Measurements from ENCODE around the gene LRMDA.

LRMDA gene

DNA sequence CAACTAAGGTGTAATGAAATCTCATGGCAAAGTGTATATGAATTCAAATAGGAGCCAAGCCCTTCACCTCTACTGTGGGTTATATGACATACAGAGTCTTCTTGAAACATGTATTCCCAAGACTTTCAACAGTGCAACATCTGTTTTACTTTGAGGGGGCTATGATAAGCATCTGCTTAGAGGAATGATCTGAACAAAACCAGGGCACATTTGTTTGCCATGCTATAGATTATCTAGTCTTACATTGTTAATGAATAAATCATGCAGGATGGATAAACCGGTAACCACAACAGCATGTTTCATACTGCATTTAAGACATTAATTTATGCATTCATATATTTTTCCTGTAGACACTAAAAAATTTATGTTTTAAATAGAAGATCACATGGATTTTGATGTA, 1021.9 kb downstream of the LRMDA start:
- no peak overlapping the region for H3K27ac ChIP-seq (ENCODE audit: extremely low read depth, low read depth, low read length)
- H3K4me1 ChIP-seq (ENCODE audit: control insufficient read depth, insufficient read depth, low read length), result no peaks in the 10 kb centered on the region
- H3K9me3 ChIP-seq (ENCODE audit: control insufficient read depth, insufficient read depth, low read depth, low read length), result no peaks in the 10 kb centered on the region
- CTCF ChIA-PET, result no interaction called here
- no peak for TF ChIP-seq BCL11A (tag by site-specific recombination; IDR thresholded peaks at IDR 0.05; ENCODE audit: low read depth)
- no peak for TF ChIP-seq ZNF248 (tag by site-specific recombination; IDR thresholded peaks at IDR 0.05)
- TF ChIP-seq ZNF664 (tag by site-specific recombination; IDR thresholded peaks at IDR 0.05), result no peak
- no peak for TF ChIP-seq ZNF202 (tag by site-specific recombination; IDR thresholded peaks at IDR 0.05; ENCODE audit: borderline replicate concordance)
- TF ChIP-seq, protein P1, sequence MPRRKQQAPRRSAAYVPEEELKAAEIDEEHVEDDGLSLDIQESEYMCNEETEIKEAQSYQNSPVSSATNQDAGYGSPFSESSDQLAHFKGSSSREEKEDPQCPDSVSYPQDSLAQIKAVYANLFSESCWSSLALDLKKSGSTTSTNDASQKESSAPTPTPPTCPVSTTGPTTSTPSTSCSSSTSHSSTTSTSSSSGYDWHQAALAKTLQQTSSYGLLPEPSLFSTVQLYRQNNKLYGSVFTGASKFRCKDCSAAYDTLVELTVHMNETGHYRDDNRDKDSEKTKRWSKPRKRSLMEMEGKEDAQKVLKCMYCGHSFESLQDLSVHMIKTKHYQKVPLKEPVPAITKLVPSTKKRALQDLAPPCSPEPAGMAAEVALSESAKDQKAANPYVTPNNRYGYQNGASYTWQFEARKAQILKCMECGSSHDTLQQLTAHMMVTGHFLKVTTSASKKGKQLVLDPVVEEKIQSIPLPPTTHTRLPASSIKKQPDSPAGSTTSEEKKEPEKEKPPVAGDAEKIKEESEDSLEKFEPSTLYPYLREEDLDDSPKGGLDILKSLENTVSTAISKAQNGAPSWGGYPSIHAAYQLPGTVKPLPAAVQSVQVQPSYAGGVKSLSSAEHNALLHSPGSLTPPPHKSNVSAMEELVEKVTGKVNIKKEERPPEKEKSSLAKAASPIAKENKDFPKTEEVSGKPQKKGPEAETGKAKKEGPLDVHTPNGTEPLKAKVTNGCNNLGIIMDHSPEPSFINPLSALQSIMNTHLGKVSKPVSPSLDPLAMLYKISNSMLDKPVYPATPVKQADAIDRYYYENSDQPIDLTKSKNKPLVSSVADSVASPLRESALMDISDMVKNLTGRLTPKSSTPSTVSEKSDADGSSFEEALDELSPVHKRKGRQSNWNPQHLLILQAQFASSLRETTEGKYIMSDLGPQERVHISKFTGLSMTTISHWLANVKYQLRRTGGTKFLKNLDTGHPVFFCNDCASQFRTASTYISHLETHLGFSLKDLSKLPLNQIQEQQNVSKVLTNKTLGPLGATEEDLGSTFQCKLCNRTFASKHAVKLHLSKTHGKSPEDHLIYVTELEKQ (tag by site-specific recombination; IDR thresholded peaks at IDR 0.05; ENCODE audit: borderline replicate concordance), result no peak
- TF ChIP-seq, protein P2, sequence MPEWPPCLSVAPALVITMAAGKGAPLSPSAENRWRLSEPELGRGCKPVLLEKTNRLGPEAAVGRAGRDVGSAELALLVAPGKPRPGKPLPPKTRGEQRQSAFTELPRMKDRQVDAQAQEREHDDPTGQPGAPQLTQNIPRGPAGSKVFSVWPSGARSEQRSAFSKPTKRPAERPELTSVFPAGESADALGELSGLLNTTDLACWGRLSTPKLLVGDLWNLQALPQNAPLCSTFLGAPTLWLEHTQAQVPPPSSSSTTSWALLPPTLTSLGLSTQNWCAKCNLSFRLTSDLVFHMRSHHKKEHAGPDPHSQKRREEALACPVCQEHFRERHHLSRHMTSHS (tag by site-specific recombination; IDR thresholded peaks at IDR 0.05), result no peak
- no peak for TF ChIP-seq ZNF23 (tag by site-specific recombination; IDR thresholded peaks at IDR 0.05; ENCODE audit: borderline replicate concordance)
- TF ChIP-seq ZNF214 (tag by site-specific recombination; IDR thresholded peaks at IDR 0.05; ENCODE audit: borderline replicate concordance), result no peak
- TF ChIP-seq ZNF341 (tag by site-specific recombination; IDR thresholded peaks at IDR 0.05; ENCODE audit: low read depth), result no peak
- TF ChIP-seq RBAK (tag by site-specific recombination; IDR thresholded peaks at IDR 0.05), result no peak
- no peak for TF ChIP-seq ZNF624 (tag by site-specific recombination; IDR thresholded peaks at IDR 0.05)
- no peak overlapping the region for H3K4me3 ChIP-seq (ENCODE audit: low read depth, low read length)
- POLR2A ChIA-PET, result no interaction called here
- no peaks in the 10 kb centered on the region for H3K36me3 ChIP-seq (ENCODE audit: control insufficient read depth in 2 of 2, insufficient read depth in 1 of 2, low read length in 2 of 2)

DNA sequence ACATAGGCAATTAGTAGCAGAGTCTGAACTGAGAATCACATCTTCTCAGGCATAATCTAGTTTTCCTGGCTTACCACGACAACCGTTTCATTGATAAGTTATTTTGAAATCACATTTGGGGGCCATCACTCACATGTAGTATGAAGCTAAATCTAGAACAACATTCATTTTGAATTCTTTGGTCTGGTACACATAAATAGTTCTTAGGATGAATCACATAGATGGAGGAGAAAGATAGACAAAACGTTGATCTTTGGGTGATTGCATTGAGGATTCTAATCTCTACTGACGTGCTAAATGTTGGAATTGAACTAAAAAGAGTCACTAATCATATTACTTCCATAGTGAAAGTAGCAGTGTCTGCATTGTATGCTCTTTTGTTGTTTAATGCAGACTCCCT, 1022.6 kb downstream of the LRMDA start:
- ChIA-PET POLR2A (no interaction called here), CTCF (no interaction called here)

More for the DNA sequence above, 1022.6 kb downstream of the LRMDA start:
- H3K36me3 ChIP-seq (ENCODE audit: control insufficient read depth in 2 of 2, insufficient read depth in 1 of 2, low read length in 2 of 2), result no peaks in the 10 kb centered on the region
- no peaks in the 10 kb centered on the region for H3K9me3 ChIP-seq (ENCODE audit: control insufficient read depth, insufficient read depth, low read depth, low read length)
- H3K4me1 ChIP-seq (ENCODE audit: control insufficient read depth, insufficient read depth, low read length), result no peaks in the 10 kb centered on the region
- H3K27ac ChIP-seq (ENCODE audit: extremely low read depth, low read depth, low read length), result no peak overlapping the region
- H3K4me3 ChIP-seq (ENCODE audit: low read depth, low read length), result no peak overlapping the region
- TF ChIP-seq ZNF184 (tag by site-specific recombination; IDR thresholded peaks at IDR 0.05) (no peak), ZNF585B (tag by site-specific recombination; IDR thresholded peaks at IDR 0.05) (no peak), YY1 (tag by site-specific recombination; IDR thresholded peaks at IDR 0.05) (no peak), ZBTB20 (tag by site-specific recombination; IDR thresholded peaks at IDR 0.05) (no peak)
- TF ChIP-seq, protein P3, sequence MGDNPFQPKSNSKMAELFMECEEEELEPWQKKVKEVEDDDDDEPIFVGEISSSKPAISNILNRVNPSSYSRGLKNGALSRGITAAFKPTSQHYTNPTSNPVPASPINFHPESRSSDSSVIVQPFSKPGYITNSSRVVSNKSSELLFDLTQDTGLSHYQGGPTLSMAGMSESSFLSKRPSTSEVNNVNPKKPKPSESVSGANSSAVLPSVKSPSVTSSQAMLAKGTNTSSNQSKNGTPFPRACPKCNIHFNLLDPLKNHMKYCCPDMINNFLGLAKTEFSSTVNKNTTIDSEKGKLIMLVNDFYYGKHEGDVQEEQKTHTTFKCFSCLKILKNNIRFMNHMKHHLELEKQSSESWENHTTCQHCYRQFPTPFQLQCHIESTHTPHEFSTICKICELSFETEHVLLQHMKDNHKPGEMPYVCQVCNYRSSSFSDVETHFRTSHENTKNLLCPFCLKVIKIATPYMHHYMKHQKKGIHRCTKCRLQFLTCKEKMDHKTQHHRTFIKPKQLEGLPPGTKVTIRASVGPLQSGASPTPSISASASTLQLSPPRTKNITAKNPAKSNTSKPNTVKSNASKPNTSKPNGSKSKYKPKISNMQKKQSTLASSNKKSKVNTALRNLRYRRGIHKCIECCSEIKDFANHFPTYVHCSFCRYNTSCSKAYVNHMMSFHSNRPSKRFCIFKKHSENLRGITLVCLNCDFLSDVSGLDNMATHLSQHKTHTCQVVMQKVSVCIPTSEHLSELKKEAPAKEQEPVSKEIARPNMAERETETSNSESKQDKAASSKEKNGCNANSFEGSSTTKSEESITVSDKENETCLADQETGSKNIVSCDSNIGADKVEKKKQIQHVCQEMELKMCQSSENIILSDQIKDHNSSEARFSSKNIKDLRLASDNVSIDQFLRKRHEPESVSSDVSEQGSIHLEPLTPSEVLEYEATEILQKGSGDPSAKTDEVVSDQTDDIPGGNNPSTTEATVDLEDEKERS (tag by site-specific recombination; IDR thresholded peaks at IDR 0.05), result no peak
- TF ChIP-seq, protein P4, sequence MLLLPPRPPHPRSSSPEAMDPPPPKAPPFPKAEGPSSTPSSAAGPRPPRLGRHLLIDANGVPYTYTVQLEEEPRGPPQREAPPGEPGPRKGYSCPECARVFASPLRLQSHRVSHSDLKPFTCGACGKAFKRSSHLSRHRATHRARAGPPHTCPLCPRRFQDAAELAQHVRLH (tag by site-specific recombination; IDR thresholded peaks at IDR 0.05), result no peak
- TF ChIP-seq, protein P5, sequence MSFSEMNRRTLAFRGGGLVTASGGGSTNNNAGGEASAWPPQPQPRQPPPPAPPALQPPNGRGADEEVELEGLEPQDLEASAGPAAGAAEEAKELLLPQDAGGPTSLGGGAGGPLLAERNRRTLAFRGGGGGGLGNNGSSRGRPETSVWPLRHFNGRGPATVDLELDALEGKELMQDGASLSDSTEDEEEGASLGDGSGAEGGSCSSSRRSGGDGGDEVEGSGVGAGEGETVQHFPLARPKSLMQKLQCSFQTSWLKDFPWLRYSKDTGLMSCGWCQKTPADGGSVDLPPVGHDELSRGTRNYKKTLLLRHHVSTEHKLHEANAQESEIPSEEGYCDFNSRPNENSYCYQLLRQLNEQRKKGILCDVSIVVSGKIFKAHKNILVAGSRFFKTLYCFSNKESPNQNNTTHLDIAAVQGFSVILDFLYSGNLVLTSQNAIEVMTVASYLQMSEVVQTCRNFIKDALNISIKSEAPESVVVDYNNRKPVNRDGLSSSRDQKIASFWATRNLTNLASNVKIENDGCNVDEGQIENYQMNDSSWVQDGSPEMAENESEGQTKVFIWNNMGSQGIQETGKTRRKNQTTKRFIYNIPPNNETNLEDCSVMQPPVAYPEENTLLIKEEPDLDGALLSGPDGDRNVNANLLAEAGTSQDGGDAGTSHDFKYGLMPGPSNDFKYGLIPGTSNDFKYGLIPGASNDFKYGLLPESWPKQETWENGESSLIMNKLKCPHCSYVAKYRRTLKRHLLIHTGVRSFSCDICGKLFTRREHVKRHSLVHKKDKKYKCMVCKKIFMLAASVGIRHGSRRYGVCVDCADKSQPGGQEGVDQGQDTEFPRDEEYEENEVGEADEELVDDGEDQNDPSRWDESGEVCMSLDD (tag by site-specific recombination; IDR thresholded peaks at IDR 0.05), result no peak
- TF ChIP-seq, protein P6, sequence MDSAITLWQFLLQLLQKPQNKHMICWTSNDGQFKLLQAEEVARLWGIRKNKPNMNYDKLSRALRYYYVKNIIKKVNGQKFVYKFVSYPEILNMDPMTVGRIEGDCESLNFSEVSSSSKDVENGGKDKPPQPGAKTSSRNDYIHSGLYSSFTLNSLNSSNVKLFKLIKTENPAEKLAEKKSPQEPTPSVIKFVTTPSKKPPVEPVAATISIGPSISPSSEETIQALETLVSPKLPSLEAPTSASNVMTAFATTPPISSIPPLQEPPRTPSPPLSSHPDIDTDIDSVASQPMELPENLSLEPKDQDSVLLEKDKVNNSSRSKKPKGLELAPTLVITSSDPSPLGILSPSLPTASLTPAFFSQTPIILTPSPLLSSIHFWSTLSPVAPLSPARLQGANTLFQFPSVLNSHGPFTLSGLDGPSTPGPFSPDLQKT (IDR thresholded peaks at IDR 0.05; ENCODE audit: borderline replicate concordance, low read depth, low read length), result no peak
